UCSD-AML1 (cell line): ENCODE measurements around the gene MRGPRD.
"Not testable (repeated sequence)": the region's sequence is repeated elsewhere in the genome, so short reads cannot be mapped to it uniquely, and the experiment has no call there.

ENCODE experiments used
- DNase-seq: peaks from one replicate; lab custom pipeline; 2025; ENCODE audit not compliant: unreplicated experiment; lab: John Stamatoyannopoulos, UW

MRGPRD gene

GRCh38 chr11:69006816-69007215, 26.0 kb upstream of the MRGPRD start:
- DNase-seq, result no peak

- no peak for DNase-seq
Measured at GRCh38 chr11:69005631-69006368, 25.0 kb upstream of the MRGPRD start.

- no peak for DNase-seq
Measured at GRCh38 chr11:69005183-69005630, 24.4 kb upstream of the MRGPRD start.

- no peak for DNase-seq
Measured at GRCh38 chr11:69004411-69005182, 23.8 kb upstream of the MRGPRD start.

GRCh38 chr11:69003866-69004367, 23.1 kb upstream of the MRGPRD start:
- no peak for DNase-seq

- no peak for DNase-seq
Measured at GRCh38 chr11:69003301-69003865, 22.6 kb upstream of the MRGPRD start.

- DNase-seq, result no peak
Measured at GRCh38 chr11:69002570-69003231, 21.9 kb upstream of the MRGPRD start.

- no peak for DNase-seq
Measured at GRCh38 chr11:69002110-69002569, 21.4 kb upstream of the MRGPRD start.

- no peak for DNase-seq
Measured at GRCh38 chr11:69001243-69002081, 20.7 kb upstream of the MRGPRD start.

- DNase-seq, result no peak
Measured at GRCh38 chr11:69000831-69001242, 20.1 kb upstream of the MRGPRD start.

- DNase-seq, result no peak
Measured at GRCh38 chr11:69000391-69000790, 19.6 kb upstream of the MRGPRD start.

GRCh38 chr11:68999748-69000355, 19.1 kb upstream of the MRGPRD start:
- not testable (repeated sequence) for DNase-seq

- no peak for DNase-seq
Measured at GRCh38 chr11:68999093-68999747, 18.4 kb upstream of the MRGPRD start.

GRCh38 chr11:68998390-68998911, 17.7 kb upstream of the MRGPRD start:
- no peak for DNase-seq

GRCh38 chr11:68997995-68998348, 17.2 kb upstream of the MRGPRD start:
- DNase-seq, result no peak

GRCh38 chr11:68997124-68997994, 16.6 kb upstream of the MRGPRD start:
- DNase-seq, result no peak

- DNase-seq, result no peak
Measured at GRCh38 chr11:68996376-68997123, 15.8 kb upstream of the MRGPRD start.
